GM19455 (cell line): Measurements from ENCODE around the gene MRPL50.

ENCODE experiments used
- ATAC-seq: cut with Tn5 transposase; IDR thresholded peaks from one replicate; pipeline ENCODE4 v1.9.1; 2021; ENCODE audit not compliant: unreplicated experiment

The MRPL50 gene

GRCh38 chr9:101342595-101342994, 55.8 kb downstream of the MRPL50 start:
- no peak for ATAC-seq

- ATAC-seq: no peak
Measured at GRCh38 chr9:101341958-101342357, 56.5 kb downstream of the MRPL50 start.
